Tibial artery (tissue), 4 donors: ENCODE results near the gene ARID3B.

Experiments used
- DNase-seq, 2 donors: peaks; one replicate each; pipeline ENCODE4 v3.0.0-alpha.2; 2019
- H3K27ac ChIP-seq, 2 donors: fragments of 200-600 bp; sonication (generic) in 1 of 2; 1 replicate in 1 of 2; 2 replicates in 1 of 2; pipeline ENCODE4 v1.5.1; 2018 to 2019; ENCODE audit warnings: mild to moderate bottlenecking in 1 of 2
- H3K27me3 ChIP-seq, 2 donors: fragments of 200-600 bp; sonication (generic) in 1 of 2; one replicate each; pipeline versions ENCODE4 v1.5.1 to v1.6.0; 2016 to 2019
- H3K36me3 ChIP-seq, 3 donors: fragments of 200-600 bp; sonication (generic) in 2 of 3; one replicate each; pipeline ENCODE4 v1.5.1; 2016 to 2019; ENCODE audit warnings: mild to moderate bottlenecking in 2 of 3
- H3K4me1 ChIP-seq, 4 donors: fragments of 200-600 bp; sonication (generic) in 2 of 4; 1 replicate in 3 of 4; 2 replicates in 1 of 4; pipeline ENCODE4 v1.5.1; 2016 to 2019
- H3K4me3 ChIP-seq, 2 donors: fragments of 200-600 bp; sonication (generic) in 1 of 2; 1 replicate in 1 of 2; 2 replicates in 1 of 2; pipeline ENCODE4 v1.5.1; 2018 to 2019; ENCODE audit warnings: mild to moderate bottlenecking in 2 of 2
- H3K9me3 ChIP-seq, 3 donors: fragments of 200-600 bp; sonication (generic) in 1 of 3; one replicate each; pipeline ENCODE4 v1.5.1; 2016 to 2019
- intact Hi-C: fragments of 100-400 bp; cut with DNase I; formaldehyde crosslinking; loops from one replicate; pipeline ENCODE4 v1.15.0; 2023; ENCODE audit warnings: low total_unique reads
- TF ChIP-seq, protein P1 (sequence below), 2 experiments: fragments of 200-600 bp in 1 of 2; fragments of 450-650 bp in 1 of 2; IDR thresholded peaks; one replicate each; pipeline ENCODE4 v1.5.1; 2017 to 2019; ENCODE audit warnings: antibody characterized with exemption in 2 of 2, mild to moderate bottlenecking in 1 of 2, moderate library complexity in 1 of 2

Gene ARID3B

DNA sequence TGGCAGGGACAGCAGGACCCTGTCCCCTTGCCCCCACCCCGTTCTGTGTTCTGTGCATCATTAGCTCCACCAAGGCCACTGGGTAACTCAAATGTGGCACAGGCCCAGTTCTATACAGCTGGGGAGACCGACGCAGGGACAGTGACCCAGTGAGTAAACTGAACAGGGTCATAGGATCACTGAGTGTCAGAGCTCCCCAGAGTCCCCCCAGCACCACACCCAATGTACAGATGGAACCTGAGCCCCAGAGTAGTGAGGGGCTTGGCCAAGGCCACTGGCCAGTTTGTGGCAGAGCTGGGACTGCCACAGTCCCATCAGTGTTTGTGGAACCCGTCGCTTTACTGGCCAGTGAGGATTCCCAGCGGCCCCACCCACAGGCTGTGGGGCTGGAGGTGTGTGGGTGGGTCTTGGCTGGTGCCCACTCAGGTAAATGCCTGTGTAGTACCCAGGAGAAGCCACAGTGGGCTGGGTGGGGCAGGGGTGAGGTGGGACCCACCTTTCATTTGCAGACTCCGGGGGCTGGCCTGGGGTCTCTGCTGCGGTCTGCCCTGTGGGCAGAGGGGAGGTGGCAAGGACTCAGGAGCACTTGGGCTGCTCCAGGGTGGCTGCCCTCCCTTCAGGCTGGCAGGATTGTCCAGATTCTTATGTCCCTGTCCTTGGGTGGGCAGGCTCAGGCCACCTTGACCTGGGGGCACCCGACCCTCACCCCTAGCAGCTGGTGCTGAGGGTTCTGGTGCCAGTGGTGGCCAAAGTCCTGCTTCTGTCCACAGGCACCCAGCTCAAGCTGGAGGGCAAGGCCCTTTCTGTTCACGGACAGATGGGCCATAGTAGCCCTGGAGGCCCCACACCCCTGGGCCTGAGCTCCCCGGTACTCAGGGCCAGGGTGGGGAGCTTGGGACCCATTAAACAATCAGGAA lies 63.0 kb downstream of the ARID3B start:
- Histone ChIP-seq H3K27me3 (no peaks in the 10 kb centered on the region), H3K4me1 (peaks cover 0 to 9% (median 4%) of the 10 kb centered on the region in 4 donors), H3K36me3 (no peaks in the 10 kb centered on the region), H3K27ac (no peak overlapping the region), H3K4me3 (no peak overlapping the region), H3K9me3 (no peaks in the 10 kb centered on the region)
- intact Hi-C loops = no loop called here
- DNase-seq = no peak
- TF ChIP-seq, protein P1, sequence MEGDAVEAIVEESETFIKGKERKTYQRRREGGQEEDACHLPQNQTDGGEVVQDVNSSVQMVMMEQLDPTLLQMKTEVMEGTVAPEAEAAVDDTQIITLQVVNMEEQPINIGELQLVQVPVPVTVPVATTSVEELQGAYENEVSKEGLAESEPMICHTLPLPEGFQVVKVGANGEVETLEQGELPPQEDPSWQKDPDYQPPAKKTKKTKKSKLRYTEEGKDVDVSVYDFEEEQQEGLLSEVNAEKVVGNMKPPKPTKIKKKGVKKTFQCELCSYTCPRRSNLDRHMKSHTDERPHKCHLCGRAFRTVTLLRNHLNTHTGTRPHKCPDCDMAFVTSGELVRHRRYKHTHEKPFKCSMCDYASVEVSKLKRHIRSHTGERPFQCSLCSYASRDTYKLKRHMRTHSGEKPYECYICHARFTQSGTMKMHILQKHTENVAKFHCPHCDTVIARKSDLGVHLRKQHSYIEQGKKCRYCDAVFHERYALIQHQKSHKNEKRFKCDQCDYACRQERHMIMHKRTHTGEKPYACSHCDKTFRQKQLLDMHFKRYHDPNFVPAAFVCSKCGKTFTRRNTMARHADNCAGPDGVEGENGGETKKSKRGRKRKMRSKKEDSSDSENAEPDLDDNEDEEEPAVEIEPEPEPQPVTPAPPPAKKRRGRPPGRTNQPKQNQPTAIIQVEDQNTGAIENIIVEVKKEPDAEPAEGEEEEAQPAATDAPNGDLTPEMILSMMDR (IDR thresholded peaks at IDR 0.05) = no peak

DNA sequence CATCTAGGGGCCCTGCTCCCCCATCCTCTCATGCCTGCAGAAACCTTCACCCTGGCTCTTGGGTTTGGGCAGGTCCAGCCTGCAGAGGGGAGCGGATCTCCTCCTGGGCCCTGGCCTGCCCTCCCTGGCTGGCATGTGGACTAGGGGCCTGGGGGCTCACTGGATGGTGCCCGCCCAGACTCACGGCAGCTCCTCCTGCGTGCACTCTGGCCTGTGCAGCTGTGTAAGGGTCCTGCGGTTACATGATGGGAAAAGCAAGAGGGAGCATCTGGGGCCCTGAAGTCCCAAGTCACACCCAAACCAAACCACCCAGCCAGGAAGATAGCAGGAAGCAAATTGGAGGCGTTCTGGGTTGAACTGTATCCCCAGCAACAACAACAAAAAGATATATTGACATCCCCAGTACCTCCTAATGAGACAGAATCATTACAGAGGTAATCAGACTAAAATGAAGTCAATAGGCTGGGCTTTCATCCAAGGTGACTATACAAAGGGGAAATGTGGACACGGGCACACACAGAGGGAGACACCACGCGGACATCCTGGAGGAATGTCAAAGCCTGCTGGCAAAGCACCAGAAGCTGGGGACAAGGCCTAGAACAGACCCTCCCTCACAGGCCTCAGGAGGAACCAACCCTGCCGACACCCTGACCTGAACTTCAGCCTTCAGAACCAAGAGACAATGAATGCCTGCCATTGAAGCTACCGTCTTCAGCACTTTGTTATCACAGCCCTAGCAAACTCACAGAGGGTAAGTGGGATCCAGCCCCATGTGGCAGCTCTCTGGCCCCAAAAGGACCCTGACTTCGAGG lies 64.2 kb downstream of the ARID3B start:
- Histone ChIP-seq H3K27ac (no peak overlapping the region), H3K36me3 (no peaks in the 10 kb centered on the region), H3K4me1 (no peaks in the 10 kb centered on the region), H3K27me3 (no peaks in the 10 kb centered on the region), H3K9me3 (no peaks in the 10 kb centered on the region), H3K4me3 (no peak overlapping the region)
- TF ChIP-seq, protein P1 (IDR thresholded peaks at IDR 0.05) = no peak
- DNase-seq = no peak
- intact Hi-C loops = no loop called here

DNA sequence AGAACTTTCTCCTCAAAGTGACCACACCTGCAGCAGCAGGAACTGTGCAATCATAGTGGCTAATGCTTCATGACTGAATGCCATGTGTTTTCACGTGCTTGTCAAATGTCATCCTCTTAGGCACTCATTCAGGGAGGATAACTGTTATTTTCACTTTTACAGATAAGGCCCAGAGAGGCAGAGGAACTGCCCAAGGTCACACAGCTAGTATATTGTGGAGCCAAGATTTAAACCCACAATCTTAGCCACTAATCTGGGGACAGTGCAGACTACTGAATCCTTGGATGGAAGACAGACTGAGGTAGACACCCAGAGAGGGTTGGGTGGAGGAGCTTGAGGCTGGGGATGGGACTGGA lies 64.8 kb downstream of the ARID3B start:
- Histone ChIP-seq H3K27ac (no peak overlapping the region), H3K4me3 (no peak overlapping the region), H3K4me1 (no peaks in the 10 kb centered on the region), H3K36me3 (no peaks in the 10 kb centered on the region), H3K27me3 (no peaks in the 10 kb centered on the region), H3K9me3 (no peaks in the 10 kb centered on the region)
- TF ChIP-seq, protein P1 (IDR thresholded peaks at IDR 0.05) = no peak
- intact Hi-C loops = no loop called here
- no peak for DNase-seq

DNA sequence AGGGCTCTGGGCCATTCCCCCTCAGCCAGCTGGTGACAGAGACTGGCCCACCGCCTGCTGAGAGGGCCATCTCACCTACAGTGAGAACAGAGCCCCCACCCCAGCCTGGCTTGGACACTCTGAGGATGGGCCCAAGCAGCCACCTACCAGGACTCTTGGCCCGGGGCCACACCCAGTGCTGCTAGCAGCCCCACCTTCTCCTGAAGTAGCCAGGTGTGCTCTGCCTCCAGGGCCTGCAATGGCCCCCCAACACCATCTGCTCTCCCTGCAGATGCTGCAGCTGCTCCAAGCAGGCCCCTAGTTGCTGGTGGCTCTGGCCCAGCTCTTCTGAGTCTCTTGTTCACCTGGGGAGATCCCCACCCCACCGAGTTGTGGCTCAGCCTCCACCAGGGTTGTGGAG lies 67.8 kb downstream of the ARID3B start:
- H3K36me3 ChIP-seq = no peaks in the 10 kb centered on the region
- H3K4me3 ChIP-seq = no peak overlapping the region
- H3K9me3 ChIP-seq = no peaks in the 10 kb centered on the region
- no peaks in the 10 kb centered on the region for H3K27me3 ChIP-seq
- no peak for DNase-seq
- intact Hi-C loops = no loop called here
- no peaks in the 10 kb centered on the region for H3K4me1 ChIP-seq
- H3K27ac ChIP-seq = no peak overlapping the region
- TF ChIP-seq, protein P1 (IDR thresholded peaks at IDR 0.05) = no peak

DNA sequence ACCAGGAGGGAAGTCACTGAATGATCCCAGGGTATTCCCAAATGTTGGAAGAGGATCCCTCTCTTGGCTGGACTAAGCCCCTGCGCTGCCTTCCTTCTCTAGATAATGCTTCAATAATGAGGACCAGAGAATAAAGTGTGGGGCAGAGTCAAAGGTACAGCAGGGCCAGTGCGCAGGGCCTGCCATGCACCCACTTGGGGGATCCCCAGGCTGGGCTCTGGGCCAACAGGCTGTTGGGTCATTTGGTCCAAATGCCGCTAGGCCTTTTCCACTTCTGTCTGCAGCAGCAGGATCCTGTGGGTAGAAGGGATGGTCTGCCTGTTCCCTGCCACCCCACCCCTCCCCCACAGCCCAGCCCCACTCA lies 68.9 kb downstream of the ARID3B start:
- Histone ChIP-seq H3K27me3 (no peaks in the 10 kb centered on the region), H3K36me3 (no peaks in the 10 kb centered on the region), H3K4me1 (peaks cover 0 to 4% (median 0%) of the 10 kb centered on the region in 4 donors), H3K4me3 (no peak overlapping the region), H3K27ac (no peak overlapping the region), H3K9me3 (no peaks in the 10 kb centered on the region)
- TF ChIP-seq, protein P1 (IDR thresholded peaks at IDR 0.05) = no peak
- no peak for DNase-seq
- intact Hi-C loops = no loop called here
